ENCODE measurements around the gene CFAP20.

GRCh38 chr16:58107228-58107627 lies 22.0 kb downstream of the CFAP20 start:
- TF ChIP-seq, protein P1, sequence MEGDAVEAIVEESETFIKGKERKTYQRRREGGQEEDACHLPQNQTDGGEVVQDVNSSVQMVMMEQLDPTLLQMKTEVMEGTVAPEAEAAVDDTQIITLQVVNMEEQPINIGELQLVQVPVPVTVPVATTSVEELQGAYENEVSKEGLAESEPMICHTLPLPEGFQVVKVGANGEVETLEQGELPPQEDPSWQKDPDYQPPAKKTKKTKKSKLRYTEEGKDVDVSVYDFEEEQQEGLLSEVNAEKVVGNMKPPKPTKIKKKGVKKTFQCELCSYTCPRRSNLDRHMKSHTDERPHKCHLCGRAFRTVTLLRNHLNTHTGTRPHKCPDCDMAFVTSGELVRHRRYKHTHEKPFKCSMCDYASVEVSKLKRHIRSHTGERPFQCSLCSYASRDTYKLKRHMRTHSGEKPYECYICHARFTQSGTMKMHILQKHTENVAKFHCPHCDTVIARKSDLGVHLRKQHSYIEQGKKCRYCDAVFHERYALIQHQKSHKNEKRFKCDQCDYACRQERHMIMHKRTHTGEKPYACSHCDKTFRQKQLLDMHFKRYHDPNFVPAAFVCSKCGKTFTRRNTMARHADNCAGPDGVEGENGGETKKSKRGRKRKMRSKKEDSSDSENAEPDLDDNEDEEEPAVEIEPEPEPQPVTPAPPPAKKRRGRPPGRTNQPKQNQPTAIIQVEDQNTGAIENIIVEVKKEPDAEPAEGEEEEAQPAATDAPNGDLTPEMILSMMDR (conservative IDR thresholded peaks at IDR 0.05), result no peak
- TF ChIP-seq EZH2 (IDR thresholded peaks at IDR 0.05; ENCODE audit: low read depth), result no peak

Data from PC-9 (cell line).